GM13977 (cell line): Measurements from ENCODE around the gene DPP10.

Experiments used
- DNase-seq: peaks from one replicate; pipeline ENCODE4 v3.0.0; 2012; ENCODE audit warnings: low spot score
- CTCF ChIP-seq: IDR thresholded peaks from 2 replicates; pipeline ENCODE4 v1.5.1; 2012; ENCODE audit warnings: mild to moderate bottlenecking, control low read depth; ENCODE audit not compliant: insufficient read depth; ENCODE audit errors: extremely low read depth, missing control alignments
- in situ Hi-C: fragments of 300-500 bp; cut with MboI; formaldehyde crosslinking; loops from one replicate; pipeline ENCODE4 v1.12.0; 2022; ENCODE audit warnings: low sequenced_read_pairs, low pct_unique_long_range_greater_than_20kb, mixed read lengths, inconsistent platforms; ENCODE audit not compliant: unreplicated experiment

The DPP10 gene

GRCh38 chr2:114685102-114685501 is 242.7 kb downstream of the DPP10 start:
- in situ Hi-C loops: no loop called here
- no peak for DNase-seq

GRCh38 chr2:114688241-114688640 is 245.8 kb downstream of the DPP10 start:
- no peak for TF ChIP-seq CTCF
- DNase-seq: no peak
- in situ Hi-C loops: no loop called here

More at GRCh38 chr2:114685102-114685501, 242.7 kb downstream of the DPP10 start:
- TF ChIP-seq CTCF: no peak

GRCh38 chr2:114698520-114698919 is 256.1 kb downstream of the DPP10 start:
- in situ Hi-C loops: no loop called here

GRCh38 chr2:114699423-114699944 is 257.0 kb downstream of the DPP10 start:
- in situ Hi-C loops: no loop called here
- no peak for DNase-seq
- TF ChIP-seq CTCF: no peak

More at GRCh38 chr2:114698520-114698919, 256.1 kb downstream of the DPP10 start:
- no peak for TF ChIP-seq CTCF
- no peak for DNase-seq

GRCh38 chr2:114700440-114700839 is 258.0 kb downstream of the DPP10 start:
- DNase-seq: no peak
- no peak for TF ChIP-seq CTCF
- in situ Hi-C loops: no loop called here

- TF ChIP-seq CTCF: no peak
- DNase-seq: no peak
- in situ Hi-C loops: no loop called here
Observed at GRCh38 chr2:114709936-114710850, 267.8 kb downstream of the DPP10 start.
